GM19043 (cell line): Measurements from ENCODE around the gene CYP46A1.
"Not testable (repeated sequence)": the region's sequence is repeated elsewhere in the genome, so short reads cannot be mapped to it uniquely, and the experiment has no call there.

Experiments
- ATAC-seq: cut with Tn5 transposase; IDR thresholded peaks from one replicate; pipeline ENCODE4 v1.9.1; 2021; ENCODE audit warnings: low read depth; ENCODE audit not compliant: unreplicated experiment

The CYP46A1 gene

DNA sequence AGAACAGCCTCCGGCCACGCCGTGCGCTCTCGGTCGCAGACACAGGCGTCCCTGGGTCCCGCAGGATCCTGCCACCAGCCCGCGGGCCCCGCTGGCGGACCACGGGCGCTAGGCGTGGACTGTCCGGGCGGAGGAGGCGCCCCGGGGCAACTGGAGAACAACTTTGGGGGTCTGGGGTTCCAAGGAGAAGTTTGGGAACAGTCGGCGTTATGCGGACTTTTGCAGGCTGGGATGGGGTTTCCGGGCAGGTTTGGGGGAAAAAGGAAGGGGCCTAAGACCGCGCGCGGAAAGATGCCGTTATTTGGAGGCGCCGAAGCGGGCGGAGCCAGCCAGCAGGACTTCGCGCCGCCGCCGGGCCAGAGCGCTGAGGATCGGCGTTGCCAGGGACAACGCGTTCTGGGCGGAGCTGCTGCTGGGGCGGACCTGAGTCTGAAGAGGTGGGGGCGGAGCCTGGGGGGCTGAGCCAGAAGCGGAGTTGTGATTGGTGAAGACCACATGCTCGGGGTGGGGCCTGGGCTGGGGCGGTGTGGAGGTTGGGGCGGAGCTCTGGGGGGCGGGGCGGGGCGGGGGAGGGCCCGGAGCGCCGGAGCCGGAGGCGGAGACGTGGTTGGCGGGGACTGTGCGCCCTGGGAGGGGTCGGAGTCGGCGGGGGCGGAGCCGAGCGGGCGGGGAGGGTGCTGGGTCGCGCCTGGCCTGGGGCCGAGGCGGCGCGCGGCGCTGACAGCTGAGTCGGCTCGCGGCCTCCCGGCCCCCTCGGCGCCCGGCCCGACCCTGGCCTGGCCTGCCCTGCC, at the start of gene CYP46A1:
Gene CYP46A1, plus strand, starts transcription at position 680 of the 791 bp plus-strand sequence. CDS start 120 bp downstream, outside the sequence.
- ATAC-seq: peak; percentile 91

DNA sequence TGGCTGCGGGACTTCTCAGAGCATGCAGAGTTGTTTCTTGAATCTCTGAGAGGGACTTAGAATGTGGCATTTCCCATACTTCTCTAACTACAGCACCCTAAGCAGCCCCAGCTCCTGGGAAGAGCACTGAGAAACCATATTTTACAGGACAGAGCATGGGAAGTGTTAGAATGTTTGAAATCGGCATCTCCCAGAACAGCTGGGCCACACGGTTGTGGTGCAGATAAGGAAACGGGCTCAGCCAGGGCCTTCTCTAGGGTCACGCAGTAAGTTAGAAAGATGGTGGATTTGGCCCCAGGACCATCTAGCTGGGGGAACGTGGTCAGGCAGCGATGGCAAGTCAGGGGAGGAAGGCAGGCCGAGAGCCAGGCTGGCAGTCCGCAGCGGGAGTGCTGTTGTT, 49.7 kb upstream of the CYP46A1 start:
- ATAC-seq: no peak

DNA sequence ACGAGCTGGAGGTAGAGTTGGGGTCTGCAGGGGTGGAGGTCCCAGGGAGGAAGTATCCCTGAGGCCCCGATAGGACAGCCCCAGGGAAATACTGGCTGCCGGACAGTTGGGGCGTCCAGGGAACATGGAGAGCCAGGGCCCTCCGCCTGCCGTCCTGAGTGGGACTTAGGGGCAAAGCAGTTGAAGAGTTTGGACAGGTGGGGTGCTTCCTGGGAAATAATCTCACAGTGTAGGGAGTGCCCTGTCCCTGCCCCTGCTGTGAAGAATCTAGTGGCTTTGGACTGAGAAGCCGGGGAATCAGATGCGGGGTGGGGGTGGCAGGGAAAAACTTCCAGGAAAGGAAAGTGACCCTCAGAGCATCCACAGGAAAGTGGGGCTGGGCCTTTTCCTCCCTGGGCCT, 49.0 kb upstream of the CYP46A1 start:
- no peak for ATAC-seq

DNA sequence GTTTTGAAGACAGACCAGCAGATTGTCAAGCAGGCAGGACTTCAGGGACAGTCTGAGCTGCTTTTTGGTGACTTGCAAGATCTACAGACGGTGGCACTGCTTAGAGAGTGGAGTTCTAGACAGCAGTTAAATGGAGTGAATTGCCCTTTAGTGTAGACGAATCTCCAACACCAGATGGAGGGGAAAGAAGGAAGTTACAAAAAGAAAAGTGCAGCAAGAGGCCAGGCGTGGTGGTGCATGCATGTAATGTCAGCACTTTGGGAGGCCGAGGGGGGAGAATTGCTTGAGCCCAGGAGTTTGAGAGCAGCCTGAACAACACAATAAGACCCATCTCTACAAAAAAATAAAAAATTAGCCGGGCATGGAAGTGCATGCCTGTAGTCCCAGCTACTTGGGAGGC, 47.6 kb upstream of the CYP46A1 start:
- no peak for ATAC-seq

DNA sequence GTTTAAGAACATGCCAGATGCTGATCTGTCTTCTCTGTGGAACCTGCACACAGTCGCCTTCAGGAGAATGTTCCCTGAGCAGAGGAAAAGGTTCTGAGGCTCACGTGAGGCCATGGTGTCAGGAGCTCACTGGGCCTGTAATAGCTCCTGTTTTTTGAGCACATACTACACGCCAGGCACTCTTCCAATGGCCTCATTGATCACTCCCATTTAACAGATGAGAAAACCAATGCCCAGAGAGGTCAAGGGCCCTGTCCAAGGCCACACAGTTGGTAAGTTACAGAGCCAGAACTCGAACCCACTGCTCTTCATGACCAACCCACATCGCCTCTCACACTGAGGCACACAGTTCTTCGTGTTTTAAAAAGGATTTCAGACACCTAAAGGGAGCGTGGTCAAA, 46.5 kb upstream of the CYP46A1 start:
- no peak for ATAC-seq

DNA sequence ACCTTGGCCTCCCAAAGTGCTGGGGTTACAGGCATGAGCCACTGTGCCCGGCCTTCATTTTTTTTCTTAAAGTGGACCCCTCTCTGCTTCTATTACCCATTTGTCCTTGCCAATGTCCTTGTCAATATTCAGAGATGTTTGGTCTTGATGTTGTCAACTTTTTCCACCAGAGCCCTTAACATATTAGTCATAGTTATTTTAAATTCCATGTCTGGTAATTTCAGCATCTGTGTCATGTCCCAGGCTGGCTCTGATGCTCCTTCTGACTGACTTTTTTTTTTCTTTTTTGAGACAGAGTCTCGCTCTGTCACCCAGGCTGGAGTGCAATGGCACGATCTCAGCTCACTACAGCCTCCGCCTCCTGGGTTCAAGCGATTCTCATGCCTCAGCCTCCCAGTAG, 41.3 kb upstream of the CYP46A1 start:
- ATAC-seq: not testable (repeated sequence)

DNA sequence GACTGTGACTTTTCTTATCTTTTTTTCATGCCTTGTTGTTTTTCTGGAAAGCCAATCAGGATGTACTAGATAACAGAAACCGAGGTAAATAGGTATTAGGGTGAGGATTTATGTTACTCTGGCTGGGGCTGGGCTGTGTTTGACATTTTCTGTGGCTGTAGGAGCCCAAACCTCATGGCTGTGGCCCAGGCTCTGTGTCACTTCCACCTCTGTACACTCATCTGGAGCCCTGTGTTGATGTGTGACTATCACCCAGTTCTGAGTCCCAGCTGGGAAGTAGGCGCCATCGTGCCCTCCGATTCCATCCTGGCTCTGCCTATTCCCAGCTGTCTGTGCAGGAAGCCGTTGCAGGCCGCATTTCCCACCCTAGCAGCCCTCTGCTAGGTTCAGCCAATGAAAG, 40.8 kb upstream of the CYP46A1 start:
- ATAC-seq: no peak

DNA sequence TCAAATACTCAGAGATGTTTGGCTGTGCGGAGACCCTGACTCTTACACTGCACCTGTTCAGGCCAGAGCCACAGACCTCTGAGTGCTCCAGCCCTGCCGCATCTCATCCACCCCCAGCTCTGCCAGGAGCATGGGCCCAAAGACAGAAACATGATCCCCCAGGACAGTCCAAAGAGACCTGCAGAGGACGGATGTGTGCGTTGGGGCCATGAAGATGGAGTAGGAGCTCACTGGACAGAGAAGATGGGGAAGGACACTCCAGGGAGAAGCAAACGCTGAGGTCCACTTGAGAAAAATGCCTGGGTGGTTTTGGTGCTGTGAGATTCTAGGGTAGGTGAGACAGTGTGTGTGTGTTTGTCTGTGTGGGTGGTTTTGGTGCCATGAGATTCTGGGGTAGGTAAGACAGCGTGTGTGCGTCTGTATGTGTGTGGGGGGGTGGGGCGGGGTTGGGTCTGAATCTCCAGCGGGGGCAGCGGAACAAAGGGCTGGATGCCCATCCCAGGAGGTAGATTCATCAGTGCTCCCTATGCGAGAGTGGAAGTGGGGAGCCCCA, 40.0 kb upstream of the CYP46A1 start:
- ATAC-seq: no peak

DNA sequence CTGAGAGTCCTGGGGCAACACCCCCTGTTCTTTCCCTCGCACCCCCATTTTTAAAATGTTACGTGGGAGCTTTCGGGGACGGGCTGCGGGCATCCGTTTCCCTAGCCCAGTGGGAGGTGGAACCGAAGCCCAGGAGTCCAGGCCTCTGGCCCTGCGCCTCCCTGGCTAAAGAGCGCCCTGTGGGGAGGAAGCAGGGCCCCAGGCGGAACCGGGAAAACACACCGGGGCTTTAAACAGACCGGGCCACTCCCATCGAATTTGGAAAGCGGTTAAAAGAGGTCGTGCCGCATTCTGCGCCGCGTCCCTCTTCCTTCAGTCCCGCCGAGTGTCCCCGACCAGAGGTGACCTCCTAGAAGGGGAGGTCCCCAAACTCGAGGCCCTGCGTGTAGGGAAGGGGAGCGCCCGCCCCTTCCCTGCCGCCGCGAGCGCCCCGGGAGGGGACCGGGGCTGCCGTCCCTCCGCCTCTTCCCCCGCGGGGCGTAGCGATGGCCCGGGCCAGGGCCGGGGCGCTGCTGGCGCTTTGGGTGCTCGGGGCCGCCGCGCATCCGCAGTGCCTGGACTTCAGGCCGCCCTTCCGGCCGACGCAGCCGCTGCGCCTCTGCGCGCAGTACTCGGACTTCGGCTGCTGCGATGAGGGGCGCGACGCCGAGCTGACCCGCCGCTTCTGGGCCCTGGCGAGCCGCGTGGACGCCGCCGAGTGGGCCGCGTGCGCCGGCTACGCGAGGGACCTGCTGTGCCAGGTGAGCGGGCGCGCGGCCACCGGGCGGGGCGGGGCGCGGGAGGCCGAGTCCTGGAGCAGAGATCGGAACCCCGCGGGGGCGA, 39.2 kb upstream of the CYP46A1 start, which contains the start of gene HHIPL1:
Gene HHIPL1, plus strand, starts transcription at position 407 of the 822 bp plus-strand sequence. Its CDS starts 79 bp downstream, at position 486.
- no peak for ATAC-seq

DNA sequence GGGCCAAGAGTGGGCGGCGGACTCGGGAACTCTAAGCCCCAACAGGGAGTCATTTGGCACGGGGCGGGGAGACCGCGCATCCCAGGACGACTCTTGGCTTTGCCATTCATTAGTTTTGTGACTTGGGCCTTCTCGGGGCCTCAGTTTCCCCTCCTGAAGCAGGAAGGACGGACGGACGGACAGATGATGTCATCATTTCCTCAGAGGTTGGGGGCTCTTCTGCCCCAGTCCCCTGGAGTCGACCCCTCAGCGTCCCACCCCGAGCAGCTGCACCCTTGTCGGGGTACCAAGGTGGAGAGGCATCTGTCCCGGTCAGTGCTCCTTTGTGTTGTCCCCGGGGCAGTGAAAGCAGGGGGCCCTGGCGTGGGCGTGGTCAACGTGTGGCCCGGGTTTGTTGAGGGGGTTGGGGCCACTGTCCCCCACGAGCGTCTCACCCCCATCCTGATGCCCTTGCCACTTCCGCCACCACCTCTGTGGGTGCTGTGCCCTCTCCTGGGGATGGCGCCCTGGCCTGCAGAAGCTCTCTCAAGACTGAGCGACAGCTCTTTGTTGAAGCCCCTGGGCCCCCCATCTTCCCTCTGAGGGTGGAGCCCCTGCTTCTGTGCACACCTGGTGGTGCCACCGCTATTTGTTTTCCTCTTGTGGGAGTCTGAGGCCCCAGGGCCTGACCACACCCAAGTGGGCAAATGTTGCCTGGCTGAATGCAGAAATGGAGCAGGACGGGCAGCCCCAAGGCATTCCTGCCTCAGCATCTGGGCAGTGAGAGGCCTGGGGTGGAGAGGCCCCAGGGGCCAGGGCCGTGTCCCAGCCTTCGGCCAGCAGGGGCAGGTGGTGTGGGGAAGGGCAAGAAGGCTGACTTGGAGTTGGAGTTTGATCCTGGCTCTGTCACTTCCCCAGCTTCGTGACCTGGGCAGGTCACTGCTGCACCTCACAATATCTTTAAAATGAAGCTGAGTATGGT, 38.3 kb upstream of the CYP46A1 start:
- ATAC-seq: no peak

DNA sequence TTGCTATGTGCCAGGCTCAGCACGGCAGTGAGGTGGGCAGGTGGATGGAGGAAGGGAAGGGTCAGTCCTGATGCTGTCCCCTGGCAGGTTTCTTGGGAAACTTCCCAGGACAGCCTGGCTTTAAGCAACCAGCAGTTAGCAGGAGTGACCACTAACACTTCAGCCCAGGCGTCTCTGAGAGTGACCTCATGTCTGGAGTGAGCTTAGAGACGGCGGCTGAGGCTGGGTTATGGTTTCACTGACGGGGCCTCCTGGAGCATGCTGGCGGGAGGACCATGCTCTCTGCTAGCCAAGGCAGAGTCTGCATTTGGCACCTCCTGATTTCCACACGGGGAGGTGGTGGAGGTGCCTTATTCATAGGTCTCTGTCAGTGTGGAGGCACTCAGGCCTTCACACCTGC, 36.7 kb upstream of the CYP46A1 start:
- ATAC-seq: no peak

DNA sequence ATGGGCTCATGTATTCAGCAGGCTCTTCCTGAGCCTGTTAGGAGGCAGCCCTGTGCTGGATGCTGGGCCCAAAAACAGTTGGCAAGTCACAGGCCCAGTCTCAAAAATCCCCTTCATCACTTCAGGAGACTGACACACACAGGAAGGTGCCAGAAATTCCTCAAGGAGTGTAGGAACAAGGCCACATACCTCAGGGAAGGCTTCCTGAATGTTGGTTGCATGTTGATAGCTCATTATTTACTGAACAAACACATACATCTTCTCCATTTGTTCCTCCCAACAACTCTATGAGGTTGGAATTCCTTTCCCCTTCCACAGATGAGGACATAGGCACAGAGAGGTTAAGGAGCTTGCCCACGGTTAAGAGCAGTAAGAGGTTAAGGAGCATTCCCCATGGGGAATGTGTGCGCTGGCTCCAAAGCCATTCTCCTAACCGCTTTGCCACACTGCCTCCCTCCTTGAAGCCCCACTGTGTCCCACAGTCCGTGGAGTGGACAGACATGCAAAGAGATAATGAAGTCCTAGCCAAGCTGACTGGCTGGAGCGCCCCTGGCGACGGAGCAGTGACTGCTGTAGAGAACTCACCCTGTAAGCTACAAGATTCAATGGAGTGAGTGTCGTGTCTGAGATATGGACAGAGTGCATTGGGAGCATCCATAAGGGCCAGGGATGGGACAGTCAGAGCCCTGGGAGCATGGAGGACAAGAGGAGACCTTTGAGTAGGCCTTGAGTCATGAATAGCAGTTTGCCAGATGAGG, 35.9 kb upstream of the CYP46A1 start:
- no peak for ATAC-seq

DNA sequence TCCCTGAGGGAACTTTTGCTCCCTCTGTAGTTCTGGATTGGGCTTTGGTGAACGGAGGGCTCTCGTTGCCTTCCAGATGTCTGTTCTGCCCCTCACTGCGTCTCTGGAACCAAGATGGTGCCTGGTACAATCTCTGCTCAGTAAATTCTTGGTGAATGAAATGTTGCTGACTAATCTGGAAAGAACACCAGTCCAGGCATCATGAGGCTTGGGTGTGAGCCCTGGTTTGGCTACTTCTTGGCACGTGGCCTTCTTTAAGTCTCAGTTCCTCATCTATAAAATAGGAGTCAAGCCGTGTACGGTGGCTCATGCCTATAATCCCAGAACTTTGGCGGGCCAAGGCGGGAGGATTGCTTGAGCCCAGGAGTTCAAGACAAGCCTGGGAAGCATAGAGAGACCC, 34.9 kb upstream of the CYP46A1 start:
- ATAC-seq: no peak

DNA sequence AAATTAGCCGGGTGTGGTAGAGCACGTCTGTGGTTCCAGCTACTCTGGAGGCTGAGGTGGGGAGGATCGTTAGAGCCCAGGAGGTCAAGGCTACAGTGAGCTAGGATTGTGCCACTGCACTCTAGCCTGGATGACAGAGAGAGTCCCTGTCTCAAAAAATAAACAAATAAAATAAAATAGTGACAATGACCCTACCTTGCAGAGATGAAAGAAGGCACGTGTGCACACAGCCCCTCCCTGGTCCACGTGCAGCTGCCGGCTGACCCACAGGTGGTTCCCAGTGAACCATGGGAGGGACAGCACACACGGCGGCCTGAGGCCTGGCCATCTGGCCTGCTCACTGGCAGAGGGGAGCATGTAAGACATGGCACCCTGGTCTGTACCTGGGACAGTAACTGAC, 34.5 kb upstream of the CYP46A1 start:
- no peak for ATAC-seq

DNA sequence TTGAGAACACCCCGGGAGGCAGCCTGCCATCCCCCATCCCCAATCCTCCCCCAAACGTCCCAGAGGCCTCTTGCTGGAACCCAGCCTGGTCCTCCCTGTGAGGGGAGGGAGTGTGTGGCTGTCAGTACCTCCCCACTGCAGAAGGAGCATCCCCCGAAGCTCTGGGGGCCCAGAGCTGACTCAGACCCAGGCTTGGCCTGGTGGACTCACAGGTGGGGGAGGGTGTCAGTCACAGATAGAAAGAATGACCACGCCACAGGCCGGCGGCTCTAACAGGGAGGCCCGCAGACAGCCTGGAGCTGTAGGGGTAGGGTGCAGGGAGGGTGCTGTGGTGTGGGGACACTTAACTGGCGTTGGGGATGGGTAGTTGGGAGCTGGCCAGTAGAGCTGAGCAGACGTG, 33.9 kb upstream of the CYP46A1 start:
- ATAC-seq: no peak

DNA sequence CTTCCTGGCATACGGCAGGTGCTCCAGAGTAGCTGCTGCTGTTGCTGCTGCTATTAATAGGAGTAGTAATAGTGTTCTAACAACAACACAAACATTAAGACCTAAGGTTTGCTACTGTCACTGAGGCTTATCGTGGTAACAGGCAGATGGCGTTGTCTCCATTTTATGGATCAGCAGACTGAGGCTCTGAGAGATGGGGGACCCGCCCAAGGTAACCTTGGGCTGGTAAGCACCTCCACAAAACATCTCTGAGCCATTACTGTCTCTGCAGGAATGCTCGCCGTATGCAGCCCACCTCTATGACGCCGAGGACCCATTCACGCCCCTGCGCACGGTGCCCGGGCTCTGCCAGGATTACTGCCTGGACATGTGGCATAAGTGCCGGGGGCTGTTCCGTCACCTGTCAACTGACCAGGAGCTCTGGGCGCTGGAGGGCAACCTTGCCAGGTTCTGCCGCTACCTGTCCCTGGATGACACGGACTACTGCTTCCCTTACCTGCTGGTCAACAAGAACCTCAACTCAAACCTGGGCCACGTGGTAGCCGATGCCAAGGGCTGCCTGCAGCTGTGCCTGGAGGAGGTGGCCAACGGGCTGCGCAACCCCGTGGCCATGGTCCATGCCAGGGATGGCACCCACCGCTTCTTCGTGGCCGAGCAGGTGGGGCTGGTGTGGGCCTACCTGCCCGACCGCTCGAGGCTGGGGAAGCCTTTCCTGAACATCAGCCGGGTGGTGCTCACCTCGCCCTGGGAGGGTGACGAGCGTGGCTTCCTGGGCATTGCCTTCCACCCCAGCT, 31.9 kb upstream of the CYP46A1 start:
- no peak for ATAC-seq

DNA sequence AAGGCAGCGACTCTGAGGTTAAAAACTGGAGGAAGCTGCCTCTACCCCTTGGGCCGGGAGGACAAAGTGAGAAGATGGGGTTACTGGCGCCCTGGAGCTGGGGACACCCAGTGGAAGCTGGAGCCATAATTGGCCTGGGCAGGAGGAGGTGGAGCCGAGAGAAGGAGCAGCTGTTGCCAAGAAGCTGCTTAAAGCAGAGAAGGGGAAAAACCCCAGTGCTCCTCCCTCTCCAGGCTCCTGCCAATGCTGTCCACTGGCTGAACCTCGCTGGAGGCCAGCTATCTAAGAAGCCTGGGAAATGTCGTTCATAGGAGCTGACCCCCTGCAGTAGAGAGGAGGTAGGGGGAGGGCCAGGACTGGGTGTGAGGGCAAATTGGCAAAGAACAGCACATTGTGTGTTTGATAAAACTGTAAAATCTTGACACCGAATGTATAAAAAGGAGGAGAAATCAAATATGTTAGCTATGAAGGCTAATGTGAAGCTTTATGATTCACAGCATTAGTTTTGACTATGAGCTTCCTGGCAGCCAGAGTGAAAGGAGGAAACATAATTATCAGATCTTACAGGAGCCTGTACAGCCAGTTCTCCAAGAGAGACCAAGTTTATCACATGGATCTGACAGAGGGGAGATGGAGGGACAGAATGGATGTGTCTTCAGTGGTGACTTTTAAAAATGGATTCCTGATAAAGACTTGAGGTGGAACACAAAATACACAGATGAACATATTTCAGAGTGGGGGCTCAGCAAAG, 29.7 kb upstream of the CYP46A1 start:
- ATAC-seq: no peak

DNA sequence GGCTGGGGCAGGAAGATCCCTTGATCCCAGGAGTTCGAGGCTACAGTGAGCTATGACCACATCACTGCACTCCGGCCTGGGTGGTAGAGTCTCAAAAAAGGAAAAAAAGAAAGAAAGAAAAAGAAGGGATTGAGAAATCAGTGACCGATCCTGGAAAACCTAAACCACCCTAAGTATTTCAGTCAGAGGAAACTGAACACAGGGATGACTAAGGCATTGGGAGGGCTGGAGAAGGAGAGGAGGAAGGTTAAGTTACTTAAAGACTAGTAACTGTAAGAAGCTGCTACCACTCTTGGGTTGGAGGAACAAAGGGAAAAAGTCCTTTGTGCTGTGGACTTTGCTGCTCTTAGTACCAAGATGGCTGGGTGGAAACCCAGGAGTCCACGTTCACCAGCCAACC, 28.6 kb upstream of the CYP46A1 start:
- no peak for ATAC-seq
